ENCODE data around the gene MRPL2. TPM values are rescaled to one million over a fixed set of nuclear protein-coding genes. Genes with fewer than 3 reads are reported as not detected.

MRPL2 gene
- total RNA-seq, 1 donor from 2014 or later: 38.6 TPM

- Histone ChIP-seq H3K4me3 (ENCODE audit: low read depth, low read length) (no peak overlapping the region), H3K27me3 (ENCODE audit: control insufficient read depth, insufficient read depth, low read length) (no peaks in the 10 kb centered on the region), H3K36me3 (ENCODE audit: control insufficient read depth, insufficient read depth, low read length) (peaks cover 1% of the 10 kb centered on the region)
- DNase-seq (ENCODE audit: low read depth): no peak
- TF ChIP-seq, protein P1, sequence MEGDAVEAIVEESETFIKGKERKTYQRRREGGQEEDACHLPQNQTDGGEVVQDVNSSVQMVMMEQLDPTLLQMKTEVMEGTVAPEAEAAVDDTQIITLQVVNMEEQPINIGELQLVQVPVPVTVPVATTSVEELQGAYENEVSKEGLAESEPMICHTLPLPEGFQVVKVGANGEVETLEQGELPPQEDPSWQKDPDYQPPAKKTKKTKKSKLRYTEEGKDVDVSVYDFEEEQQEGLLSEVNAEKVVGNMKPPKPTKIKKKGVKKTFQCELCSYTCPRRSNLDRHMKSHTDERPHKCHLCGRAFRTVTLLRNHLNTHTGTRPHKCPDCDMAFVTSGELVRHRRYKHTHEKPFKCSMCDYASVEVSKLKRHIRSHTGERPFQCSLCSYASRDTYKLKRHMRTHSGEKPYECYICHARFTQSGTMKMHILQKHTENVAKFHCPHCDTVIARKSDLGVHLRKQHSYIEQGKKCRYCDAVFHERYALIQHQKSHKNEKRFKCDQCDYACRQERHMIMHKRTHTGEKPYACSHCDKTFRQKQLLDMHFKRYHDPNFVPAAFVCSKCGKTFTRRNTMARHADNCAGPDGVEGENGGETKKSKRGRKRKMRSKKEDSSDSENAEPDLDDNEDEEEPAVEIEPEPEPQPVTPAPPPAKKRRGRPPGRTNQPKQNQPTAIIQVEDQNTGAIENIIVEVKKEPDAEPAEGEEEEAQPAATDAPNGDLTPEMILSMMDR (IDR thresholded peaks at IDR 0.05; ENCODE audit: insufficient read depth, low read length, poor library complexity, severe bottlenecking): peak; percentile 65
Measured at GRCh38 chr6:43070028-43070632, 10.9 kb upstream of the MRPL2 start.

- Histone ChIP-seq H3K27me3 (ENCODE audit: control insufficient read depth, insufficient read depth, low read length) (no peaks in the 10 kb centered on the region), H3K36me3 (ENCODE audit: control insufficient read depth, insufficient read depth, low read length) (peaks cover 1% of the 10 kb centered on the region)
- TF ChIP-seq, protein P1 (IDR thresholded peaks at IDR 0.05; ENCODE audit: insufficient read depth, low read length, poor library complexity, severe bottlenecking): no peak
Measured at GRCh38 chr6:43062818-43063217, 3.6 kb upstream of the MRPL2 start.

GRCh38 chr6:43061861-43062260, 2.6 kb upstream of the MRPL2 start:
- Histone ChIP-seq H3K4me3 (ENCODE audit: low read depth, low read length) (no peak overlapping the region), H3K27me3 (ENCODE audit: control insufficient read depth, insufficient read depth, low read length) (no peaks in the 10 kb centered on the region), H3K36me3 (ENCODE audit: control insufficient read depth, insufficient read depth, low read length) (peaks cover 1% of the 10 kb centered on the region)
- DNase-seq (ENCODE audit: low read depth): no peak
- TF ChIP-seq, protein P1 (IDR thresholded peaks at IDR 0.05; ENCODE audit: insufficient read depth, low read length, poor library complexity, severe bottlenecking): no peak

More at GRCh38 chr6:43062818-43063217, 3.6 kb upstream of the MRPL2 start:
- H3K4me3 ChIP-seq (ENCODE audit: low read depth, low read length): no peak overlapping the region
- DNase-seq (ENCODE audit: low read depth): no peak

- Histone ChIP-seq H3K36me3 (ENCODE audit: control insufficient read depth, insufficient read depth, low read length) (peaks cover 1% of the 10 kb centered on the region), H3K4me3 (ENCODE audit: low read depth, low read length) (no peak overlapping the region), H3K27me3 (ENCODE audit: control insufficient read depth, insufficient read depth, low read length) (no peaks in the 10 kb centered on the region)
- no peak for DNase-seq (ENCODE audit: low read depth)
- TF ChIP-seq, protein P1 (IDR thresholded peaks at IDR 0.05; ENCODE audit: insufficient read depth, low read length, poor library complexity, severe bottlenecking): no peak
Measured at GRCh38 chr6:43060755-43061633, 1.8 kb upstream of the MRPL2 start.

DNA sequence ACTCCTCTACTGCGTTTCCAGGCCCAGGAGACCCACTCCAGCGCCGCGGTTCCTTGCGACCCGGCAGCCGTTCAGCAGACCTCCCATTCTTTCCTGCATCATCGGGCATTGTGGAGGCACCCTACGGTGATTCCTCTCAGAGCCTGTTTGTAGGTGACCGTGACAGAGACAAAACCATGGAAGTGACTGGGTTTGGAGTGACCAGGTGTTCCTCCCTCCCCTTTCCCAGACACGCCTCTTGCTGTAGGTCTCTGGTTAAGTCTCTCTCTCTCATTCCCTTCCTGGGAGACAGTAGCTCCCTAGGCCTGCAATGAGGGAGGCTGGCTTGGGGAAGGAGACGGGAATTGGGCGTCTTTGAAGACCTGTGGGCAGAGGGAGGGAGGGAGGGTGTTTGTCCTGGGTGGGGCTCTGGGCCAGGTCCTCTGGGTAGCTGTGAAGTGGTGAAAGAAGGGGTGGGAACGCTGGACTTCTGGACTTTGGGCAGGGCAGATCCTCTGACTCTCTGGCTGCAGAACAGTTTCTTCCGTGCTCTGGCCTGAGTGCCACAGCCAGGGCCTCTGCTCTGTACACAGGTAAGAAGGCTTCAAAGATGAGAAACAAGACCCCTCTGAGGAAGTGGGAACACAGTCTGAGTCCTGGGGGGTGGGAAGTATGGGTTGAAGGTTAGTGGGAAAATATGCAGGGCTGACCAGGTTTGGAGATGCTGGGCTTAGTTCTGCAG, 960 bp upstream of the MRPL2 start:
- Histone ChIP-seq H3K27me3 (ENCODE audit: control insufficient read depth, insufficient read depth, low read length) (no peaks in the 10 kb centered on the region), H3K4me3 (ENCODE audit: low read depth, low read length) (peak overlapping the region; percentile 98), H3K36me3 (ENCODE audit: control insufficient read depth, insufficient read depth, low read length) (peaks cover 1% of the 10 kb centered on the region)
- DNase-seq (ENCODE audit: low read depth): no peak
- TF ChIP-seq, protein P1 (IDR thresholded peaks at IDR 0.05; ENCODE audit: insufficient read depth, low read length, poor library complexity, severe bottlenecking): no peak
